ENCODE results near the gene MYH15. TPM values are rescaled to one million over a fixed set of nuclear protein-coding genes. Genes with fewer than 3 reads are reported as not detected.

Gene MYH15
- polyA plus RNA-seq, 3 donors = not detected

DNA sequence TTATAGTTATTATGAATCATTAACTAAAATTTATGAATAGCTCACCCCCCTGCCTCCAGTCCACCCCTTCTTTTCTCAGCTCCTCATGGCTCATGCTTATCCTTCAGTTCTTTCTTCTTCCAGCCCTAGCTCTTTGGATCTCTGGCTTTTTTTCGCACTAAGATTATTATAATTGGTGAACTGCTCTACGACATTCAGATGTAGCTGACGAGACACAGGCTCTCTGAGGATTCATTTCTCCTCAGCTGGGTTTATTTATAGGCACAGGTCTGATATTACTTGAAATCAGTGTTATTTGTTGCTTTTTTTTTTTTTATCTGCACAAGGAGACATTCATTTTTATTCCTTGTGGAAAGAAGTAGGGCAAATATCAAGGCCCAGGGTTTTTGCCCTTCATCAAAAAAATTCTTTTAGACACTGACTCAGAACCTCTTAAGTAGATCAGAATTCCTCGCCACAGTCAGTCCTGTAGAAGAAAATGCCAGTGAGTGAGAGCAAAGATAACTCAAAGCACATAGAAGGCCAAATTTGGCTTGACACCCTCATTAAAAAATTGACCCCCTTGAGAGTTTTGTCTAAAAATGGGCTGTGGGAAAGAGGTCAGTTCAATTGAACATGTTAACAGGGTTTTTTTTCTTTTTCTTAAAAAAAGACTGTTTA, 106.6 kb downstream of the MYH15 start:
- H3K4me2 ChIP-seq (replicated peaks; ENCODE audit: extremely low read depth, low read length, poor library complexity, severe bottlenecking) = no peak overlapping the region
- H3K27me3 Mint-ChIP-seq (ENCODE audit: low read depth in 3 of 3) = no peaks in the 10 kb centered on the region
- peaks cover 0 to 6% (median 0%) of the 10 kb centered on the region in 7 donors for H3K9me3 Mint-ChIP-seq
- no peaks in the 10 kb centered on the region for H3K27me3 ChIP-seq (ENCODE audit: control insufficient read depth in 2 of 2, insufficient read depth in 2 of 2, low read length in 2 of 2)
- no peak overlapping the region for H3K9ac ChIP-seq (ENCODE audit: insufficient read depth, low read length, poor library complexity, severe bottlenecking)
- intact Hi-C loops (cut with micrococcal nuclease) = no loop called here
- no peak overlapping the region for H3K4me3 Mint-ChIP-seq
- no peaks in the 10 kb centered on the region for H3K79me2 ChIP-seq (ENCODE audit: insufficient read depth, low read length)
- H3K4me3 ChIP-seq (replicated peaks in 1 of 3; ENCODE audit: low read depth in 2 of 3, low read length in 3 of 3) = no peak overlapping the region
- no peaks in the 10 kb centered on the region for H3K36me3 ChIP-seq (replicated peaks in 1 of 2; ENCODE audit: control insufficient read depth in 1 of 2, insufficient read depth in 2 of 2, low read length in 2 of 2)
- no peaks in the 10 kb centered on the region for H4K20me1 ChIP-seq (ENCODE audit: insufficient read depth, low read length)
- no peak overlapping the region for H2AFZ ChIP-seq (ENCODE audit: insufficient read depth, low read depth, low read length, poor library complexity, severe bottlenecking)
- H3K36me3 Mint-ChIP-seq = no peaks in the 10 kb centered on the region
- H3K9me3 ChIP-seq (replicated peaks in 1 of 2; ENCODE audit: control insufficient read depth in 1 of 2, insufficient read depth in 1 of 2, low read length in 2 of 2) = no peaks in the 10 kb centered on the region
- peaks cover 30% of the 10 kb centered on the region for H3K4me1 Mint-ChIP-seq
- no peak overlapping the region for H3K27ac ChIP-seq (ENCODE audit: low read depth in 1 of 2, low read length in 2 of 2)
- TF ChIP-seq, protein P1, sequence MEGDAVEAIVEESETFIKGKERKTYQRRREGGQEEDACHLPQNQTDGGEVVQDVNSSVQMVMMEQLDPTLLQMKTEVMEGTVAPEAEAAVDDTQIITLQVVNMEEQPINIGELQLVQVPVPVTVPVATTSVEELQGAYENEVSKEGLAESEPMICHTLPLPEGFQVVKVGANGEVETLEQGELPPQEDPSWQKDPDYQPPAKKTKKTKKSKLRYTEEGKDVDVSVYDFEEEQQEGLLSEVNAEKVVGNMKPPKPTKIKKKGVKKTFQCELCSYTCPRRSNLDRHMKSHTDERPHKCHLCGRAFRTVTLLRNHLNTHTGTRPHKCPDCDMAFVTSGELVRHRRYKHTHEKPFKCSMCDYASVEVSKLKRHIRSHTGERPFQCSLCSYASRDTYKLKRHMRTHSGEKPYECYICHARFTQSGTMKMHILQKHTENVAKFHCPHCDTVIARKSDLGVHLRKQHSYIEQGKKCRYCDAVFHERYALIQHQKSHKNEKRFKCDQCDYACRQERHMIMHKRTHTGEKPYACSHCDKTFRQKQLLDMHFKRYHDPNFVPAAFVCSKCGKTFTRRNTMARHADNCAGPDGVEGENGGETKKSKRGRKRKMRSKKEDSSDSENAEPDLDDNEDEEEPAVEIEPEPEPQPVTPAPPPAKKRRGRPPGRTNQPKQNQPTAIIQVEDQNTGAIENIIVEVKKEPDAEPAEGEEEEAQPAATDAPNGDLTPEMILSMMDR (IDR thresholded peaks at IDR 0.05) = no peak
- peaks cover 24 to 27% of the 10 kb centered on the region in 2 donors for H3K4me1 ChIP-seq (ENCODE audit: control insufficient read depth in 1 of 2, insufficient read depth in 2 of 2, low read length in 2 of 2)
- WGBS (ENCODE audit: insufficient coverage) = 100% methylated on average over 1 of the region's 4 CpGs
- peak overlapping the region in 1 of 7 donors; percentile 1 for H3K27ac Mint-ChIP-seq
- no peak for DNase-seq

DNA sequence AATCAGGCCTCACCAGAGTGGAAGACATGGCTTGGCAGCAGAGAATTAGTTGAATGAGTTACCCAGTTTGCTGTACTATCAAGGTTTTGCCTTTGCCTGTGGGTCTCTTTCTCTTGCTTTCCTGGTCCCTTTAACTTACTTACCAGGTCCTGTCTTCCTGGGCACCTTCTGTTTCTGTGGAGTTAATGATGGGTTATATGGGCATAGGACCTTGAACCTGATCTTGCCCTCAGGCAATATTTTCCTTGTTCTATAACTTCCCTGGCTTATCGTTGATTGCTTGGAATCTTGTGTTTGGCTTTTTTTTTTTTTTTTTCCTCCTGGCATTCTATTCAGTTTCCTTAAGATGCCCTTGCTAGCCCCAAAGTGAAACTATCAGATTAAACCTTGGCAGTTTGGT, 107.2 kb downstream of the MYH15 start:
- Histone ChIP-seq H3K9me3 (replicated peaks in 1 of 2; ENCODE audit: control insufficient read depth in 1 of 2, insufficient read depth in 1 of 2, low read length in 2 of 2) (no peaks in the 10 kb centered on the region), H3K27me3 (ENCODE audit: control insufficient read depth in 2 of 2, insufficient read depth in 2 of 2, low read length in 2 of 2) (no peaks in the 10 kb centered on the region), H3K27ac (ENCODE audit: low read depth in 1 of 2, low read length in 2 of 2) (no peak overlapping the region), H3K4me2 (replicated peaks; ENCODE audit: extremely low read depth, low read length, poor library complexity, severe bottlenecking) (no peak overlapping the region), H3K4me3 (replicated peaks in 1 of 3; ENCODE audit: low read depth in 2 of 3, low read length in 3 of 3) (no peak overlapping the region), H3K79me2 (ENCODE audit: insufficient read depth, low read length) (no peaks in the 10 kb centered on the region), H3K4me1 (ENCODE audit: control insufficient read depth in 1 of 2, insufficient read depth in 2 of 2, low read length in 2 of 2) (peaks cover 24 to 25% of the 10 kb centered on the region in 2 donors), H2AFZ (ENCODE audit: insufficient read depth, low read depth, low read length, poor library complexity, severe bottlenecking) (no peak overlapping the region), H3K36me3 (replicated peaks in 1 of 2; ENCODE audit: control insufficient read depth in 1 of 2, insufficient read depth in 2 of 2, low read length in 2 of 2) (no peaks in the 10 kb centered on the region), H4K20me1 (ENCODE audit: insufficient read depth, low read length) (no peaks in the 10 kb centered on the region), H3K9ac (ENCODE audit: insufficient read depth, low read length, poor library complexity, severe bottlenecking) (no peak overlapping the region)
- WGBS (ENCODE audit: insufficient coverage) = no CpG with 5 or more reads among the region's 1 CpG
- no peak for DNase-seq
- TF ChIP-seq, protein P1 (IDR thresholded peaks at IDR 0.05) = no peak
- Mint-ChIP-seq H3K4me1 (peaks cover 29% of the 10 kb centered on the region), H3K4me3 (no peak overlapping the region), H3K27ac (no peak overlapping the region), H3K27me3 (ENCODE audit: low read depth in 3 of 3) (no peaks in the 10 kb centered on the region), H3K36me3 (no peaks in the 10 kb centered on the region), H3K9me3 (peaks cover 0 to 6% (median 0%) of the 10 kb centered on the region in 7 donors)
- intact Hi-C loops (cut with micrococcal nuclease) = no loop called here

All from CD14-positive monocyte (primary cell).